ENCODE data around the gene ITPR1. TPM values are rescaled to one million over a fixed set of nuclear protein-coding genes. Genes with fewer than 3 reads are reported as not detected.

The ITPR1 gene
- total RNA-seq, 4 donors from 2014 or later: 9.5 to 24.1 (median 17.5) TPM

- intact Hi-C loops (cut with DNase I; ENCODE audit: low total_unique reads): loop anchor here (1.0 to 10.0 kb wide), 2 partner anchors 46 to 360 kb away; no protein-coding TSS in a partner anchor
- TF ChIP-seq, protein P1, sequence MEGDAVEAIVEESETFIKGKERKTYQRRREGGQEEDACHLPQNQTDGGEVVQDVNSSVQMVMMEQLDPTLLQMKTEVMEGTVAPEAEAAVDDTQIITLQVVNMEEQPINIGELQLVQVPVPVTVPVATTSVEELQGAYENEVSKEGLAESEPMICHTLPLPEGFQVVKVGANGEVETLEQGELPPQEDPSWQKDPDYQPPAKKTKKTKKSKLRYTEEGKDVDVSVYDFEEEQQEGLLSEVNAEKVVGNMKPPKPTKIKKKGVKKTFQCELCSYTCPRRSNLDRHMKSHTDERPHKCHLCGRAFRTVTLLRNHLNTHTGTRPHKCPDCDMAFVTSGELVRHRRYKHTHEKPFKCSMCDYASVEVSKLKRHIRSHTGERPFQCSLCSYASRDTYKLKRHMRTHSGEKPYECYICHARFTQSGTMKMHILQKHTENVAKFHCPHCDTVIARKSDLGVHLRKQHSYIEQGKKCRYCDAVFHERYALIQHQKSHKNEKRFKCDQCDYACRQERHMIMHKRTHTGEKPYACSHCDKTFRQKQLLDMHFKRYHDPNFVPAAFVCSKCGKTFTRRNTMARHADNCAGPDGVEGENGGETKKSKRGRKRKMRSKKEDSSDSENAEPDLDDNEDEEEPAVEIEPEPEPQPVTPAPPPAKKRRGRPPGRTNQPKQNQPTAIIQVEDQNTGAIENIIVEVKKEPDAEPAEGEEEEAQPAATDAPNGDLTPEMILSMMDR (IDR thresholded peaks at IDR 0.05): no peak
- no peak for TF ChIP-seq POLR2A (IDR thresholded peaks at IDR 0.05)
- DNase-seq (ENCODE audit: low spot score in 2 of 2): no peak
- H3K4me3 ChIP-seq (ENCODE audit: low read depth, poor library complexity, severe bottlenecking): no peak overlapping the region
- WGBS, 2 donors: 80 to 82% methylated on average over 4 of the region's 4 CpGs
These were observed 211.4 kb downstream of the ITPR1 start for GRCh38 chr3:4704552-4704951.

- WGBS, 2 donors: 95 to 97% methylated on average over 4 of the region's 4 CpGs
- no peak for DNase-seq (ENCODE audit: low spot score in 2 of 2)
- no peak overlapping the region for H3K4me3 ChIP-seq (ENCODE audit: low read depth, poor library complexity, severe bottlenecking)
- intact Hi-C loops (cut with DNase I; ENCODE audit: low total_unique reads): loop anchor here (10.0 kb wide), 1 partner anchor 357 kb away; no protein-coding TSS in a partner anchor
- TF ChIP-seq, protein P1 (IDR thresholded peaks at IDR 0.05): no peak
- TF ChIP-seq POLR2A (IDR thresholded peaks at IDR 0.05): no peak
These were observed 214.2 kb downstream of the ITPR1 start for GRCh38 chr3:4707324-4707723.

- 72 to 76% methylated on average over 7 of the region's 7 CpGs for WGBS, 2 donors
- DNase-seq (ENCODE audit: low spot score in 2 of 2): no peak
- TF ChIP-seq, protein P1 (IDR thresholded peaks at IDR 0.05): no peak
- TF ChIP-seq POLR2A (IDR thresholded peaks at IDR 0.05): no peak
- intact Hi-C loops (cut with DNase I; ENCODE audit: low total_unique reads): loop anchor here (10.0 kb wide), 1 partner anchor 357 kb away; no protein-coding TSS in a partner anchor
- no peak overlapping the region for H3K4me3 ChIP-seq (ENCODE audit: low read depth, poor library complexity, severe bottlenecking)
These were observed 215.1 kb downstream of the ITPR1 start for GRCh38 chr3:4708230-4708629.

GRCh38 chr3:4709341-4709740 lies 216.2 kb downstream of the ITPR1 start:
- no peak overlapping the region for H3K4me3 ChIP-seq (ENCODE audit: low read depth, poor library complexity, severe bottlenecking)
- no peak for DNase-seq (ENCODE audit: low spot score in 2 of 2)
- TF ChIP-seq POLR2A (IDR thresholded peaks at IDR 0.05): no peak
- TF ChIP-seq, protein P1 (IDR thresholded peaks at IDR 0.05): no peak
- 9 to 13% methylated on average over 1 of the region's 1 CpG for WGBS, 2 donors
- intact Hi-C loops (cut with DNase I; ENCODE audit: low total_unique reads): loop anchor here (10.0 kb wide), 1 partner anchor 355 kb away; no protein-coding TSS in a partner anchor

- intact Hi-C loops (cut with DNase I; ENCODE audit: low total_unique reads): loop anchor here (10.0 kb wide), 1 partner anchor 315 kb away; no protein-coding TSS in a partner anchor
- no peak overlapping the region for H3K4me3 ChIP-seq (ENCODE audit: low read depth, poor library complexity, severe bottlenecking)
- TF ChIP-seq POLR2A (IDR thresholded peaks at IDR 0.05): no peak
- TF ChIP-seq, protein P1 (IDR thresholded peaks at IDR 0.05): no peak
- no peak for DNase-seq (ENCODE audit: low spot score in 2 of 2)
- 87 to 89% methylated on average over 16 of the region's 16 CpGs for WGBS, 2 donors
These were observed 217.0 kb downstream of the ITPR1 start for GRCh38 chr3:4710191-4710590.

- 0% methylated on average over 1 of the region's 1 CpG for WGBS, 2 donors
- TF ChIP-seq, protein P1 (IDR thresholded peaks at IDR 0.05): no peak
- no peak for TF ChIP-seq POLR2A (IDR thresholded peaks at IDR 0.05)
- H3K4me3 ChIP-seq (ENCODE audit: low read depth, poor library complexity, severe bottlenecking): no peak overlapping the region
- DNase-seq (ENCODE audit: low spot score in 2 of 2): no peak
- intact Hi-C loops (cut with DNase I; ENCODE audit: low total_unique reads): loop anchor here (10.0 kb wide), 1 partner anchor 313 kb away; no protein-coding TSS in a partner anchor
These were observed 218.5 kb downstream of the ITPR1 start for GRCh38 chr3:4711680-4711992.
